ENCODE results near the gene SLC66A1.

Gene SLC66A1

GRCh38 chr1:19342894-19343616 lies 30.9 kb downstream of the SLC66A1 start:
- DNase-seq (ENCODE audit: low read depth) = no peak

GRCh38 chr1:19343617-19344350 lies 31.7 kb downstream of the SLC66A1 start:
- no peak for DNase-seq (ENCODE audit: low read depth)

- DNase-seq (ENCODE audit: low read depth) = peak; percentile 20
Measured at GRCh38 chr1:19344372-19344810, 32.3 kb downstream of the SLC66A1 start.

- DNase-seq (ENCODE audit: low read depth) = no peak
Measured at GRCh38 chr1:19344831-19345230, 32.7 kb downstream of the SLC66A1 start.

- no peak for DNase-seq (ENCODE audit: low read depth)
Measured at GRCh38 chr1:19345391-19345790, 33.3 kb downstream of the SLC66A1 start.

- DNase-seq (ENCODE audit: low read depth) = no peak
Measured at GRCh38 chr1:19346026-19346425, 33.9 kb downstream of the SLC66A1 start.

- no peak for DNase-seq (ENCODE audit: low read depth)
Measured at GRCh38 chr1:19347533-19348172, 35.5 kb downstream of the SLC66A1 start.

- DNase-seq (ENCODE audit: low read depth) = no peak
Measured at GRCh38 chr1:19348441-19349198, 36.5 kb downstream of the SLC66A1 start.

- no peak for DNase-seq (ENCODE audit: low read depth)
Measured at GRCh38 chr1:19349999-19350398, 37.9 kb downstream of the SLC66A1 start.

GRCh38 chr1:19350566-19350965 lies 38.4 kb downstream of the SLC66A1 start:
- no peak for DNase-seq (ENCODE audit: low read depth)

- no peak for DNase-seq (ENCODE audit: low read depth)
Measured at GRCh38 chr1:19351873-19352272, 39.7 kb downstream of the SLC66A1 start.

- DNase-seq (ENCODE audit: low read depth) = no peak
Measured at GRCh38 chr1:19352839-19353238, 40.7 kb downstream of the SLC66A1 start.

GRCh38 chr1:19353596-19353995 lies 41.5 kb downstream of the SLC66A1 start:
- DNase-seq (ENCODE audit: low read depth) = no peak

- no peak for DNase-seq (ENCODE audit: low read depth)
Measured at GRCh38 chr1:19354531-19354981, 42.4 kb downstream of the SLC66A1 start.

- no peak for DNase-seq (ENCODE audit: low read depth)
Measured at GRCh38 chr1:19356266-19356665, 44.1 kb downstream of the SLC66A1 start.

- no peak for DNase-seq (ENCODE audit: low read depth)
Measured at GRCh38 chr1:19357299-19357986, 45.3 kb downstream of the SLC66A1 start.

- DNase-seq (ENCODE audit: low read depth) = no peak
Measured at GRCh38 chr1:19358710-19359109, 46.6 kb downstream of the SLC66A1 start.

- DNase-seq (ENCODE audit: low read depth) = no peak
Measured at GRCh38 chr1:19359357-19359756, 47.2 kb downstream of the SLC66A1 start.

GRCh38 chr1:19360016-19360415 lies 47.9 kb downstream of the SLC66A1 start:
- no peak for DNase-seq (ENCODE audit: low read depth)

GRCh38 chr1:19360432-19360831 lies 48.3 kb downstream of the SLC66A1 start:
- no peak for DNase-seq (ENCODE audit: low read depth)

- DNase-seq (ENCODE audit: low read depth) = no peak
Measured at GRCh38 chr1:19360843-19361610, 48.9 kb downstream of the SLC66A1 start.

Measured in T follicular helper cell (primary cell).